ENCODE measurements around the gene IFNGR1.

Gene IFNGR1

DNA sequence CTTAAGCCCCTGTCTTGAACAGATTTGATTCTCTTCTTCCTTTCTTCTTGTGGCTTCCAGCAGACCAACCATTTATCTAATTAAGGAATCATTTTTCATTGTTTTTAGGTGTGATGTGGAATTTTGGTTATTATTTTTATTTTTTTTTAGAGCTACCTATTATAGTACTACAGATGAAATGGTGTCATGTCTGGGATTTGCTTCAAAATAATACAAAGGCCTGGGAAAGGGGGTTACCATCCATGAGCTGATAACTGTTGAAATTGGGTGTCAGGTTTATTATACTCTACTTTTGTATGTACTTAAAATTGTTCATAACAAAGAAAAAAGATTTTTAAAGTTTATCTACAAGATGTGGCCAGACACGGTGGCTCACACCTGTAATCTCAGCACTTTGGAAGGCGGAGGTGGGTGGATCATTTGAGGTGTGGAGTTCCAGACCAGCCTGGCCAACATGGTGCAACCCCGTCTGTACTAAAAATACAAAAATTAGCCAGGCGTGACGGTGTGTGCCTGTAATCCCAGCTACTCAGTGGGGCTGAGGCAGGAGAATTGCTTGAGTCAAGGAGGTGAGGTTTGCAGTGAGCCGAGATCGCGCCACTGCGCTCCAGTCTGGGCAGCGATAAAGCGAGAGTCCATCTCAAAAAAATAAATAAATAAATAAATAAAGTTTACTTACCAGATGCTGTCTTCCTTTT lies 46.3 kb downstream of the IFNGR1 start:
- FAIRE-seq, result no peak

DNA sequence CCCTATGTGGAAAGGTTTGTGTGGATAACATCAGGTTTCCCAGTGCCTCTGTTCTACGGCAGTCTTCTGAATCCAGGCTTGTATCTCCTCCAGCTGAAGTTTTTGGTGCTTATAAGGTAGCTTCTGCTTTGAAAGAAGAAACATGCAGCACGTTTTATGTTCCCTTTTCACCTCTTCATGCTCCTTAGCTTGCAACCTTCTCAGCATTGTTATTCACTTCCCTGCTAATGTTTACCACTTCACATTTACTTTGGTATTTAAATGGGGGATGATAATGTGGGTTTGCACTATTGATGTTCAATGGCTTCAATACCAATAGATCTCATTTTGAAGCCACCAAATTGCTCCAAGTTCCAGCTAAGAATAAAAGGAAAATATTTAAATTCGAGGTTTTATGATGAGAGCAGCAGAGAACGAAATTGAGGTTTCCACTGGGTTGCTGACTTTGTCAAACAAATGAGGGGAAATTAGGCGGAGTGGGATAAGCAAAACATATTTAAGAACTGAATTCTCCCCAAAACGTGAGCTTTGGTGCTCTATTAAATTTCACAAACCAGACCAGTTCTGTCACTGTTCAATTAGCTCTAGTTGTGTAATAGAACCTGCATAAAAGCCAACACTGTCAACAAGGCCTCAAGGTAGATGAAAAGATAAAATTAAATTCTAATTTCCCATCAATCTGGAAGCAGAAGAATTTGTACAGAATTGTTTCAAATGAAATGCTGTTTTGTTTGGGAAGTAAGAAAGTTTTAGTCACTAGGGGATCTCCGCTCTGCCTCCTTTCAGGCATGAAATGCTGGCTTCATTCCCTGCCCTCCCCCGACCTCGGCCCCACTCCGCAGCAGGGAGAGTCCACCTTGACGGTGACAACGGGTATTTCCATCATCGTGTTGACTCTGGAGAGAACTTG lies 47.1 kb downstream of the IFNGR1 start:
- FAIRE-seq, result no peak

DNA sequence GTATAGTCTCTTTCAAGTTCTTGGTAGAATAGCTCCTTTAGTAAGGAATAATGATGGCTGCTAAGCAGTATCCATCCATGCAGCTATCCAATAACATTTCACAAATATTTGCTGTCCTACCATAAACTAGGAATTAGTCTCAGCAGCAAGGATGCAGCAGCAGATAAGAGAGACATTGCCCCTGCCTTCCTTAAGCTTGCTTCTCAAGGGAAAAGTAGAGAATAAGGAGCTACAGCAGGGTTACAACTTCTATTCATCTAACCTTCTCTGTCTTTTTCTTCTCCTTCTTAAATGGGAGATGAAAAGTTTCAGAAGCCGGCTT lies 48.2 kb downstream of the IFNGR1 start:
- FAIRE-seq, result no peak

DNA sequence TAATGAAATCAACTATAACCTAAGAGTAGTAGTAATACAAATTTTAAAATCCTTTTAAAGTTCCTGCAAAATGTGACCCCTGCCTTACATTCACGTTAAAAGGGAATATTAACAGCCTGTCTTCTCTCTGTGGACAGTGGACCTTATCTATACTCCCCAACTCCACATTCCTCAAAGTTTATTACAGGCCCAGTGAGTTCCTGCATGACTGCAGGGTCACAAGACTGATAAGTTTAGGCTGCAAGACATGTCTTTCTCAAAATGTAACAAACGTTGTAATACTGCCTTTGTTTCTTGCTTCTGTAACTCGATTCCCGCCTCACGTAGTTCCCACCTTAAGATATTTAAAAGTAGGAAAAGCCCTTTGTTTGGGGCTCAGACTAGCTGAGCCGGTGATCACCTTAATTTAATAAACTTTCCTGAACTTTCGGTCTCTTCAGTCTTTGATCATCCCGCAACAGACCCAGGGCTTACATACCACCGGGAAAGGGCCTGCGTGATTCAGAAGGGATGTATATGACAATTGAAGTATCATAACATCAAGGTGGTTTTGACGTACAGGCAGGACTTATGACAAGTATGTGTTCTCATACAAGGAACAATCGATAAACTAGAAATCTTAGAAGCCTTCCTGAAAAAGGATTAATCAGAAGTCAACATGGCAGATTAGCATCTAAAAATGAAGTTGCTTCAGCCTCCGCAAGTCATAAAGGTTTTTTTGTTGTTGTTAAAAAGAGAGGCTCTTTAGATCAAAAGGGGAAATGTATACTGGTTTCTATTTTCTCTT lies 48.7 kb downstream of the IFNGR1 start:
- FAIRE-seq, result no peak

DNA sequence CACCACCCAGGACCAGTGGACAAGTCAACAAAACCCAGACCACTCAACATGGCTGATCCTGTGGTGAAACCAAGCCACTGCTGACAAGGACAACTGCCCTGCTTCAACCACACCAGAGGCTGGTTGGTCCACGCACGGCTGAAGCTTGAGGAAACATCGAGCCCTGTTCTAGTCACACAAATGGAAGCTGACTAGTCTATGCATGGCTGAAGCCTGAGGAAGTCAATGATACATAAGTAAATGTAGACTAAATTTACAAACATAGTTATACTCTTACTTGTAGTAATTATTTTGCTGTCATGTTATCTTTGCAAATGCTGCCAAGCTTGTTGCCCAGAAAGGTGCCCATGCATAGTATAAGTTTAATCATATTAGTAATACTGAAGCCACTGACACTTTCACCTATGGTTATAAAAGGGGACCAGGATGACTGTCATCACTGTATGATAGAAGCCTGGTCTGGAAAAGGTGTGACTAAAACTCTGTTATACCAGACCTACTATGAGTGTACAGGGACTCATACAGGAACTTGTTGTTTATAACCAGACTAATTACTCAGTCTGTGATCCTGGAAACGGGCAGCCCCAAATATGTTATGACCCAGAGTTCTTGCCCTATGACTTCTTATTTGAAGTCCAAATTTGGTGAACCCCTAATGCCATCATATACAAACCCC lies 51.3 kb downstream of the IFNGR1 start:
- FAIRE-seq, result no peak

DNA sequence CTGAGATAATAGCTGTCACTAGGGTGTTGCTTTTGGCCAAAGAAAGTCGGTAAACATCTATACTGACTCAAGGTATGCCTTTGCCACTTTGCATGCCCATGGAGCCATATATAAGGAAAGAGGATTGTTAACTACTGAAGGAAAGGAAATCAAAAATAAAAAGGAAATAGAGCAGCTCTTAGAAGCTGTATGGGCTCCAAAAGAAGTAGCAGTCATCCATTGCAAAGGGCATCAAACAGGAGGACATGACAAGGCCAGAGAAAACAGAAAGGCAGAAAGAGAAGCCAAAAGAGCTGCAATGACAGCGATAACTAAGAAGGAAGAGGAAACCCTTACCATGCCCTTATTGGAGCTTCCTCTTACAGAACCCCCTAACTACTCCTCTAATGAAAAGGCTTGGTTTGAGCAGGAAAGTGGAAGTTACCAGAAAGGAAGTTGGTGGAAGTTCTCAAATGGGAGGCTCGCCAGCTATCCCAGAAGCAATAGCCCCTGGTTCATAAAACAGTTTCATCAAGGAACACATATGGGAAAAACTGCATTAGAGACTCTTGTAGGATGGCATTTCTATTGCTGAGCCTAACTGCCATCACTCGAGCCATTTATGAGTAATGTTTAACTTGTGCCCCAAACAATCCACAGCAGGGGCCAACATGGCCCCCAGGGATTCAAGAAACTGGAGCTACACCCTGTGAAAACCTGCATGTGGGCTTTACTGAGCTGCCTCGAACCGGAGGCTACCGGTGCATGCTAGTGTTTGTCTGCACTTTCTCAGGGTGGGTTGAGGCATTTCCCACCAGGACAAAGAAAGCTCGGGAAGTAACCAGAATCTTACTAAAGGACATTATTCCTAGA lies 52.7 kb downstream of the IFNGR1 start:
- FAIRE-seq, result no peak

DNA sequence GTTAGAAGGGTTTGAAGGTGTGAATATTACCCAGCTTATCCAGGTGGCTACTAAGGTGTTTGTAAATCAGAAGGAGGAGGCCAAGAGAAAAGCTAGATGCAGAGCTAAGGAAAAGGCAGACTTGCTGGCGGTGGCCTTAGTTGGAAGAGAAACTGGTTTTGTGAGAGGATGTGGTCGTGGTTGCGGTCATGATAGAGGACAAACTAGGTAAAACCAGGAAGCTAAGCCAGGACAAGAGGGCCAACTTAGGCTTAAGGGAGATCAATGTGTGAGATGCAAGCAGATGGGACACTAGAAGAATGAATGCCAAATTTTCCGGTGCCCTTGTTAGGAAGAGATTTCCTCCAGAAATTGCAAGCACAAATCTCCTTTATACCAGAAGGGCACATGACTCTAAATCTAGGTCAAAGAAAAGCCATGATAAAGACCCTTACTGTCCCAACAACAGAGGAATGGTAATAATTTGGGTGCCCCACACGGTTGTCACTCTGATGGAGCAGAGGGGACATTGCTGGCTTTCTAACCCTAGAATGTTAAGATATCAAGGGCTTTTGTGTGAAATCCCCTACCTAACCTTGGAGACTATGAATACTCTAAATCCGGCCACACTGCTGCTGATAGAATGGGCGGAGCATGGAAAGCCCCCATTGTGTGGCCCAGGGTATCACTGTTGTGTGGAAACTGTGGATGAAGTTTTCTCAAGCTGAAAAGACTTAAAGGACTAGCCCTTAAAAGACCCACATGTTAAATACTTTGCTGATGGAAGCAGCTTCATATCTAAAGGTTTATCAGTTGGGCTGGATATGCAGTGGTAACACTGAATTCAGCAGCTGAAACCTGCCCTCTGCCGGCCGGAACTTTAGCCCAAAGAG lies 53.6 kb downstream of the IFNGR1 start:
- FAIRE-seq, result no peak

DNA sequence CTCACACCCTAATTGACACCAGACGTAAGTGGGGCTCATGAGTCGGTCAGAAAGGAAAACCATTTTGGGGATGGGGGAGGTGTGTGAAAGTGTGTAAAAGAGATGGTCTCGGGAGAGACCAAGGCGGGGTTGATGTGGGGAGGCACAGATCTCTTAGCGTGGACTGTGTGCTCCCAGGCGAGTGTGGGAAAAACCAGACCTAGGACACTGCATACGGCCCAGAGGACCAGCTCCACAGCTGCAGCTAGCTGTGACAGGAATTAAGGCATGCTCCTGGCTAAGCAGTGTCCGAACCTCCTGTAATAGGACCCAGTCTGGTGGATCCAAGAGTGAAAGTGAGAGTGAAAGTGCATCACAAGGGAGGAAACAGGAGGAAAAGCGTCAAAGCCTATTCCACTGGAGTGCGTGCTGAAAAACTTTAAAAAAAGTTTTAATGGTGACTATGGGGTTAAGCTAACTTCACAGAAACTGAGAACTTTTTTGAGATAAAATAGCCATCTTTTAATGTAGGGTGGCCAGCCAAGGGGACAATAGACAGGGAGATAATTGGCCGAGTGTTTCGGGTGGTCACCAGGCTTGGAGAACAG lies 55.4 kb downstream of the IFNGR1 start:
- FAIRE-seq, result no peak

DNA sequence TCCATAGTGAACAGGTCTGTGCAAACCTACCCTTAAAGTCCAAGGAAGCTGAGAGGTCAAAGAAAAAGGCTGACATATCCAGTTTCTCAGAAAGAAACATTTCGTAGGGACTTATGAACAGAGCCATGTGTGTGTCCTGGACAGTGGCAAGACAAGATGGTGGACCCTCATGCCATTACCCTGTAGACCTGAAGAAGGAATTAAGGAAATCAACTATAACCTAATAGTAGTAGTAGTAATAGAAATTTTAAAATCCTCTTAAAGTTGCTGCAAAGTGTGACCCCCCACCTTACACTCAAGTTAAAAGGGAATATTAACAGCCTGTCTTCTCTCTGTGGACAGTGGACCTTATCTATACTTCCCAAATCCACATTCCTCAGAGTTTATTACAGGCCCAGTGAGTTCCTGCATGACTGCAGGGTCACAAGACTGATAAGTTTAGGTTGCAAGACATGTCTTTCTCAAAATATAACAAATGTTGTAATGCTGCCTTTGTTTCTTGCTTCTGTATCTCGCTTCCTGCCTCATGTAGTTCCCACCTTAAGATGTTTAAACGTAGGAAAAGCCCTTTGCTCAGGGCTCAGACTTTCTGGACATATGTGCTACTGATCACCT lies 56.4 kb downstream of the IFNGR1 start:
- FAIRE-seq, result no peak

DNA sequence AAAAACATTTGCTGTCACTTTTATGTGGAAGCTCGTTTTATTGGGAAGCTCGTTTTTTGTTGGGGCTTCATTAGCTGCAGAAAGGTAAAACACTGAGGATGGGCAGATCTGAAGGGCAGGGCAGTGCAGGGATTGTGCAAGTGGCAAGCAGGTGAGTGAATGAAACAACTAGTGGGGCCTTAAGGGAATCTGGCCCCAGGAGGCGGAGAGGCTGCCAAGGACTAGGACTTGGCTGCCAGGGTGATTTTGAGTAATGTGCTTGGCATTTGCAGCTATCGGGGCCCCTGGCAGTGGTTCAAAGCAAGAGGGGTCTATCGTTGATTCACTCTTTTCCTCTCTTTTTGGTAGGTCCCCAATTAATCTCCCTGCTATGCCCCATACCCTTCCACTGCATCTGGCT lies 57.2 kb downstream of the IFNGR1 start:
- no peak for FAIRE-seq

DNA sequence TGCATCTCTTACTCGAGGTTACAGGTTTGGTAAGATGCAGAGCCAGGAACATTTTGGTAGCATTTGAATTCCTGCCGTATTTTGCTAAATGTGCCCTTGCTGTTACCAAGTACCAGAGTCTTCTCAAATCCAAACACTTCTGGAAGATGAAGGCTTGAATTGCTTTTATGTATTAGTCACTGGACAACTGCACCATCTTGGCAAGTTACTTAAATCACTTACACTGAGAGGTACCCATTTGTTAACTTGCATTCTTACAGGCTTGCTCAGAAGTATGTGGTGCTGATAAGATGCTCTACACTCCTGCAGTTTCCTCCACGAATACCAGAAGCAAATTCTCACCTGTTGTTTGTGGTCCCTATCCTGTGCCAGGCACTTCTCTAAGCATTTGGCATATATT lies 58.4 kb downstream of the IFNGR1 start:
- no peak for FAIRE-seq

DNA sequence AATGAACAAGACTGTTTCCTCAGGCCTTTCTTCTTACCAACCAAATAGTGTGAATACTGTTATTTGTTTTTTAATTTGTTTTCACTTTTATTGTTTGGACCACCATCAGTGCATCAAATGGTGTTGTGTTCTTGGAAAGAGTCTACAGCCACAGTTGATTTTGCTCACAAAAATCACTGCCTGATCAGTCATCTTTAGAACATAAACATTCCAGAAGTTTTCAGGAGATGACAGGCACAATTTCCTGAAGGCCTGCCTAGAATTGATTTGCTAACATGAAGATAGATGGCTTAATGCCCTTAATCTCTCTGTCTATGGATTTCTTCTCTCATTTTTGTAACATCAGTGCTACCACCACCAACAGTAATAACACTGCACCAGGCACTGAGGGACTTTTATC lies 59.3 kb downstream of the IFNGR1 start:
- FAIRE-seq, result no peak

DNA sequence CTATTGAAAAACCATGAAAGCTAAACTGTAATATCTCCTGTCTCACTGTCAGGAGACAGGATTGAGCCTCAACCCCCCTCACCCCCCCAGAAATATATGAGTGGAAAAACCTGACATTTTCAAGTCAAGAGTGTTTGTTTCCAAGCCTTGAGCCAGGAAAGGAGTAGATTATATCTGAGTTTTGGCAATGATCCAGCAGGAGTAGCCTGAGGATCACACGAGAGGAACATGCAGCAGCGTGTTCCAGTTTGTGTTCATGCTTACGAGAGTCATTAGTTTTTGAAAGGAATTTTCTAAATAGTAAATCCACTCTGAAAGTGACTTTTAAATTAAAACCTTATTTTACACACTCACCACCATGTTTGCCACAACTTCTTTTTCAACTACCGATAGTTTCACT lies 61.6 kb downstream of the IFNGR1 start:
- FAIRE-seq, result no peak

DNA sequence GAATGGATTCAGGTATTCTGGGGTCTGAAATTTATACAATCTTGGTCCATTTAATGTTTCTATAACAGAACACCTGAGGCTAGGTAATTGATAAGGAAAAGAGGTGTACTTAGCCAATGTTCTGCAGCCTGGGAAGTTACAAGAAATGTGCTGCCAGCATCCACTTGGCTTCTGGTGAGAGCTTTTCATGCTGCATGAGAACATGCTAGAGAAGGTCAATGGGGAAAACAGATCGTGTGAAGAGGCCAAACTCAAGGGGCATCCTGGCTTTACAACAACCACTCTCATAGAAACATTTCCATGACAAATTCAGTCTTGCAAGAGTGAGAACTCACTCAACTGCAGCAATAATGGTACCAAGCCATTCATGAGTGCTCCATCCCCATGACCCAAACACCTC lies 62.5 kb downstream of the IFNGR1 start:
- FAIRE-seq, result no peak

DNA sequence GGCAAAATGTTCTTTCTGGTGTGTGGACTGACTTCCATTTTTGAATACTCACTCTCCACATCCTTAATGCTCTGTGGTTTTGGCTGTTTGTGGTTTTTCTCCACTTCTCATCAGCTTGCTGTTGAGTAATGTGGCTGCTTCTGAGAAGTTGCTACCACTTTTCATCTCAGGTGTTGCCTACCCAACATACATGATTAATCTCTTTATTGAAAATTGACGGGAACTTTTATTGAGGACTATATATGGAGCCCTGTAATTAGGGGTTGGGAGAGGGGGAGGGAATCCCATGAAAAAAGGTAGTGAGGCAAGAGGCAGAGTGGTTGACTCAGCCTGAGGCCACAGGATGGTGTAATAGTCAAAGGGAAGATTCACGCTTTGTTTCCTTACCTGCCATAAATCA lies 63.4 kb downstream of the IFNGR1 start:
- FAIRE-seq, result no peak

DNA sequence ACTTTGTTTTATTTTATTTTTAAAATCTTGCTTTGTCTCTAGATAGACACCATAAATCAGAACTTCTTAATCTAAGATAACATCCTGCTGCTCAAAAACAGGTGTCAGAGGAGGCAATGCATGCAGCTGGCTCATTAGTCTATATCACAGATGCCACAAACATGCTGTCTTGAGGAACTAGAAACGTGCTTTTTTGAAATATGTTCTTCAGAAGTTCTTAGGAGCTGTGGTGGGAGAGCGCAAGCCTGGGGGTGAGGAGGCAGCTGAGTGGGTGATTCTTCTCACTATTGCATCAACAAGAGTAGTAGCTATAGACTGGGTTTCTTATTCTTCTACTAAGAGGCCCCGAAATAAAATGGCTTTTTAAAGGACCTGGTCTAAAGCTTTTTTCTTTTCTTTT lies 69.1 kb downstream of the IFNGR1 start:
- FAIRE-seq, result no peak

DNA sequence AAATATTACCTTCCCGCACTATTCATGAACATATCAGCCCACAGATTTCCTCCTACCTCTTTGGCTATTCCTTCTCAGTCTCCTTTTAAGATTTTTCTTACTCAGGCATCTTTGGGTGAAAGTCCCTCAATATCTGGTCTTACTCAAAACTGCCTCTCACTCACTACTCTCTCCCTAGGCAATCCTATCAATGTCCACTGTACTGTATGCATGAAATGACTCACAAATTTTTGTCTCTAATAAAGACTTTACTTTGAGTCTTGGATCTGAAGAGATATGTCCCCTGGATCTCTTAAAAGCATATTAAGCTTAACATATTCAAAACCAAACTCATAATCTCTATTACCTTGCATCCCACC lies 70.2 kb downstream of the IFNGR1 start:
- FAIRE-seq, result no peak

DNA sequence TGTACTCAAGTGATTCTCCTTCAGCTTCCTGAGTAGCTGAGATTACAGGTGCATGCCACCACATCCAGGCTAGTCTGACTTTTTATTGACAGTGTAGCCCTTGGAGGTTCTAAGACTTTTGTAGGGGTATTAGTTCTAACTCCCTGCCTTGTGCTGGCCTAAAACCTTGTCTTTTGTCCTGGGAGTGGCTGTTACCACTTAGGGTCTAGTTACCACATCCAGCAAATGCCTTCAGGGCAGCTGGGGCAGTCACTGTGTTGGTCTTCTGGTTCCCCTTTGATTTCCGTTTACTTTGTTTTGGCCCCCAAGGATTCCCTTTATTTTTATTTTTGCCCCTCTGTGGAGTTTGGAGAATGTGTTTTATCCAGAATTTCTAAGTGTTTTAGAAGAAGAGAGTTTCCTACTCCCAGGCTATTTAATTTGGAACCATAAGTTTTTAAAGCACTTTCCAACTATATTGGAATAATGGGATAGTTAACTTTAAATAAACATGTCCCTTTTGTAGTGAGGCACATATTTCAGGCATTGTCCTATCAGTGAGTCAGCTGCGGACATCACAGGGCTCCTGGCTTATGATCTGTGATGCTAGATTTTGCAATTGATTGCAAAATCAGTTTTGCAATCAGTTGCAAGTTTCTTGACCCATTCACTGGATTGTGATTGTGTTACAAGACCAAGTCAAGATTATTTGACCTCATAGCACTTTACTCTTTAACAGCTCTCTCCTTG lies 70.7 kb downstream of the IFNGR1 start:
- FAIRE-seq, result no peak
